H1 (cell line): Measurements from ENCODE around the gene INPP4B. TPM values are rescaled to one million over a fixed set of nuclear protein-coding genes. Genes with fewer than 3 reads are reported as not detected.

ENCODE experiments used
- CTCF ChIA-PET: fragments of 300-600 bp; sonication (Branson Sonifier 250); formaldehyde crosslinking; loops from one replicate; lab custom pipeline; 2021; ENCODE audit not compliant: partially characterized antibody; lab: Charles Lee
- POLR2A ChIA-PET: fragments of 300-600 bp; sonication (Branson Sonifier 250); formaldehyde crosslinking; loops from one replicate; lab custom pipeline; 2021; ENCODE audit warnings: inconsistent platforms; ENCODE audit not compliant: partially characterized antibody; lab: Charles Lee
- DNase-seq, 2 experiments: peaks; one replicate each; pipeline versions ENCODE4 v3.0.0 to v3.0.0-alpha.2; 2010 to 2022; ENCODE audit warnings: low spot score in 2 of 2, low read depth in 1 of 2, mixed read lengths in 1 of 2
- FAIRE-seq: peaks from 2 replicates; lab custom pipeline; 2011; peaks lifted over from hg19 to GRCh38; lab: Jason Lieb, UNC
- H2AFZ ChIP-seq: 2 replicates; pipeline ENCODE4 v1.8.1; 2012; ENCODE audit warnings: low read length, inconsistent platforms
- H2AK5ac ChIP-seq: 2 replicates; pipeline ENCODE4 v1.6.1; 2013; ENCODE audit warnings: low read depth, low read length
- H2BK120ac ChIP-seq: replicated peaks from 2 replicates; pipeline ENCODE3; 2013; ENCODE audit warnings: low read depth, low read length, inconsistent platforms
- H2BK12ac ChIP-seq: 2 replicates; pipeline ENCODE4 v1.6.1; 2013; ENCODE audit warnings: low read depth, low read length
- H2BK15ac ChIP-seq: 2 replicates; pipeline ENCODE4 v1.6.1; 2013; ENCODE audit warnings: low read length
- H2BK20ac ChIP-seq: 2 replicates; pipeline ENCODE4 v1.6.1; 2013; ENCODE audit warnings: low read length
- H2BK5ac ChIP-seq: 2 replicates; pipeline ENCODE4 v1.6.1; 2013; ENCODE audit warnings: low read depth, low read length
- H3K14ac ChIP-seq: 2 replicates; pipeline ENCODE4 v1.6.1; 2013; ENCODE audit warnings: inconsistent platforms; ENCODE audit not compliant: insufficient read length
- H3K18ac ChIP-seq: 2 replicates; pipeline ENCODE4 v1.6.1; 2013; ENCODE audit warnings: low read length; ENCODE audit errors: extremely low read depth
- H3K23ac ChIP-seq: 2 replicates; pipeline ENCODE4 v1.6.1; 2013; ENCODE audit warnings: inconsistent platforms; ENCODE audit not compliant: insufficient read length
- H3K23me2 ChIP-seq: 2 replicates; pipeline ENCODE4 v1.6.1; 2013; ENCODE audit warnings: low read depth, low read length
- H3K27ac ChIP-seq: 2 replicates; pipeline ENCODE4 v1.6.1; 2011; ENCODE audit warnings: low read depth, low read length, inconsistent platforms
- H3K27me3 ChIP-seq, 4 experiments: replicated peaks in 1 of 4; 1 replicate in 1 of 4; 2 replicates in 3 of 4; pipeline versions ENCODE4 v1.6.1 to v1.8.1; 2011 to 2013; ENCODE audit warnings: low read length in 3 of 4, mild to moderate bottlenecking in 3 of 4, inconsistent platforms in 2 of 4, mixed read lengths in 2 of 4, moderate library complexity in 1 of 4; ENCODE audit not compliant: control insufficient read depth in 3 of 4, insufficient read depth in 3 of 4; ENCODE audit errors: extremely low read depth in 1 of 4
- H3K36me3 ChIP-seq, 4 experiments: 2 replicates each; pipeline versions ENCODE4 v1.6.1 to v1.8.1; 2011 to 2013; ENCODE audit warnings: mild to moderate bottlenecking in 4 of 4, low read length in 3 of 4, moderate library complexity in 2 of 4, control low read depth in 1 of 4, inconsistent platforms in 1 of 4; ENCODE audit not compliant: insufficient read depth in 4 of 4, control insufficient read depth in 2 of 4
- H3K4ac ChIP-seq: replicated peaks from 2 replicates; pipeline ENCODE3; 2013; ENCODE audit warnings: low read length, low read depth, mixed read lengths, inconsistent platforms; ENCODE audit not compliant: insufficient read length
- H3K4me1 ChIP-seq, 4 experiments: replicated peaks in 1 of 4; 1 replicate in 1 of 4; 2 replicates in 3 of 4; pipeline versions ENCODE4 v1.6.1 to v1.8.1; 2011 to 2013; ENCODE audit warnings: low read length in 3 of 4, inconsistent platforms in 2 of 4, mixed read lengths in 1 of 4; ENCODE audit not compliant: insufficient read depth in 4 of 4, control insufficient read depth in 3 of 4
- H3K4me2 ChIP-seq, 2 experiments: 2 replicates each; pipeline versions ENCODE4 v1.6.1 to v1.8.1; 2011 to 2013; ENCODE audit warnings: low read depth in 2 of 2, low read length in 2 of 2, control low read depth in 1 of 2, inconsistent platforms in 1 of 2, mild to moderate bottlenecking in 1 of 2; ENCODE audit not compliant: insufficient read depth in 1 of 2
- H3K4me3 ChIP-seq, 4 experiments: fragments of 200-600, 300-600 bp in 1 of 4; sonication (generic), shearing (Covaris generic), sonication (Bioruptor Twin) in 1 of 4; 2 replicates each; pipeline versions ENCODE4 v1.5.1 to v1.8.1; 2011 to 2016; ENCODE audit warnings: low read length in 4 of 4, low read depth in 3 of 4, control low read depth in 2 of 4, inconsistent platforms in 2 of 4, mild to moderate bottlenecking in 2 of 4, mixed read lengths in 1 of 4, moderate library complexity in 1 of 4; ENCODE audit not compliant: insufficient read depth in 2 of 4; ENCODE audit errors: extremely low read depth in 1 of 4
- H3K56ac ChIP-seq: replicated peaks from 2 replicates; pipeline ENCODE3; 2013; ENCODE audit warnings: low read depth, mild to moderate bottlenecking, mixed read lengths, low read length, inconsistent platforms; ENCODE audit not compliant: insufficient read length
- H3K79me1 ChIP-seq: 2 replicates; pipeline ENCODE4 v1.6.1; 2013; ENCODE audit warnings: low read depth, low read length, control low read depth
- H3K79me2 ChIP-seq, 2 experiments: 2 replicates each; pipeline versions ENCODE4 v1.6.1 to v1.8.1; 2012 to 2013; ENCODE audit warnings: low read length in 2 of 2, mild to moderate bottlenecking in 2 of 2, inconsistent platforms in 1 of 2; ENCODE audit not compliant: insufficient read depth in 2 of 2, control insufficient read depth in 1 of 2
- H3K9ac ChIP-seq, 4 experiments: replicated peaks in 1 of 4; 1 replicate in 1 of 4; 2 replicates in 3 of 4; pipeline versions ENCODE4 v1.6.1 to v1.8.1; 2011 to 2013; ENCODE audit warnings: low read depth in 3 of 4, low read length in 3 of 4, control low read depth in 2 of 4, mild to moderate bottlenecking in 2 of 4, moderate library complexity in 2 of 4, inconsistent platforms in 1 of 4; ENCODE audit errors: extremely low read depth in 1 of 4
- H3K9me3 ChIP-seq, 2 experiments: 2 replicates each; pipeline versions ENCODE4 v1.6.1 to v1.8.1; 2012 to 2013; ENCODE audit warnings: mild to moderate bottlenecking in 2 of 2, moderate library complexity in 2 of 2, control low read depth in 1 of 2, inconsistent platforms in 1 of 2, low read depth in 1 of 2, low read length in 1 of 2, mixed read lengths in 1 of 2; ENCODE audit not compliant: insufficient read depth in 2 of 2
- H4K20me1 ChIP-seq, 2 experiments: replicated peaks in 1 of 2; 2 replicates each; pipeline versions ENCODE3 to v1.8.1; 2011 to 2013; ENCODE audit warnings: inconsistent platforms in 2 of 2, low read length in 2 of 2, mild to moderate bottlenecking in 1 of 2; ENCODE audit not compliant: insufficient read depth in 2 of 2, control insufficient read depth in 1 of 2
- H4K5ac ChIP-seq: 2 replicates; pipeline ENCODE4 v1.6.1; 2013; ENCODE audit warnings: low read length, low read depth, mixed read lengths, inconsistent platforms; ENCODE audit not compliant: insufficient read length
- H4K8ac ChIP-seq: 2 replicates; pipeline ENCODE4 v1.8.0; 2013; ENCODE audit warnings: mild to moderate bottlenecking, moderate library complexity, low read length, inconsistent platforms; ENCODE audit not compliant: insufficient read depth; ENCODE audit errors: extremely low read depth
- H4K91ac ChIP-seq: replicated peaks from 2 replicates; pipeline ENCODE3; 2013; ENCODE audit warnings: low read length, mixed read lengths, inconsistent platforms; ENCODE audit not compliant: insufficient read length
- CEBPB ChIP-seq: IDR thresholded peaks from 2 replicates; pipeline ENCODE4 v1.6.1; 2012; ENCODE audit warnings: low read depth, low read length
- FOSL1 ChIP-seq: IDR thresholded peaks from 2 replicates; pipeline ENCODE4 v1.6.1; 2011; ENCODE audit warnings: mild to moderate bottlenecking, low read depth, low read length, moderate library complexity; ENCODE audit not compliant: insufficient read depth
- GABPA ChIP-seq: IDR thresholded peaks from 2 replicates; pipeline ENCODE4 v1.6.1; 2011; ENCODE audit warnings: mild to moderate bottlenecking, low read length, moderate library complexity, borderline replicate concordance; ENCODE audit not compliant: insufficient read depth
- GTF2F1 ChIP-seq: IDR thresholded peaks from 2 replicates; pipeline ENCODE4 v1.6.1; 2012; ENCODE audit warnings: low read depth, low read length, improper control_type of control experiment, borderline replicate concordance
- KDM1A ChIP-seq: fragments of 200-600, 300-600 bp; sonication (generic); IDR thresholded peaks from 2 replicates; pipeline ENCODE4 v1.7.1; 2016; ENCODE audit warnings: mild to moderate bottlenecking, low read length, borderline replicate concordance
- NANOG ChIP-seq: IDR thresholded peaks from 2 replicates; pipeline ENCODE4 v1.6.1; 2011; ENCODE audit warnings: low read length, low read depth, mild to moderate bottlenecking, inconsistent platforms; ENCODE audit not compliant: insufficient read depth, poor library complexity, severe bottlenecking
- POLR2A ChIP-seq, 2 experiments: IDR thresholded peaks; 1 replicate in 1 of 2; 2 replicates in 1 of 2; pipeline ENCODE4 v1.6.1; 2011; ENCODE audit warnings: low read depth in 2 of 2, low read length in 2 of 2, mild to moderate bottlenecking in 2 of 2; ENCODE audit errors: control extremely low read depth in 1 of 2
- SIX5 ChIP-seq: IDR thresholded peaks from 2 replicates; pipeline ENCODE4 v1.6.1; 2011; ENCODE audit warnings: mild to moderate bottlenecking, low read depth, low read length
- SP1 ChIP-seq: IDR thresholded peaks from 2 replicates; pipeline ENCODE4 v1.6.1; 2011; ENCODE audit warnings: low read depth, low read length
- SP2 ChIP-seq: IDR thresholded peaks from 2 replicates; pipeline ENCODE4 v1.6.1; 2012; ENCODE audit warnings: mild to moderate bottlenecking, low read length, inconsistent platforms
- TEAD4 ChIP-seq: IDR thresholded peaks from 2 replicates; pipeline ENCODE4 v1.6.1; 2012; ENCODE audit warnings: low read depth, low read length, inconsistent platforms, mixed read lengths
- YY1 ChIP-seq: IDR thresholded peaks from 2 replicates; pipeline ENCODE4 v1.6.1; 2011; ENCODE audit warnings: low read depth, mild to moderate bottlenecking, low read length
- ZNF274 ChIP-seq: IDR thresholded peaks from 2 replicates; pipeline ENCODE4 v1.7.0; 2012; ENCODE audit warnings: low read length, borderline replicate concordance; ENCODE audit errors: extremely low read depth
- WGBS, 2 experiments: shearing (Covaris generic) in 1 of 2; methylation state at CpG; one replicate each; pipeline versions ENCODE4 v1.1.6 to v1.1.7; 2013 to 2015; ENCODE audit warnings: low lambda C conversion rate in 2 of 2, mixed read lengths in 2 of 2, inconsistent platforms in 1 of 2, low coverage in 1 of 2, missing lambda C conversion rate in 1 of 2; ENCODE audit not compliant: insufficient replicate concordance in 2 of 2, insufficient coverage in 1 of 2, insufficient read length in 1 of 2; ENCODE audit errors: extremely low coverage in 1 of 2, missing lambda C conversion rate in 1 of 2; 5-methylcytosine and 5-hydroxymethylcytosine counted together
- polyA plus RNA-seq, 7 experiments: library from polyadenylated mRNA; depleted of rRNA in 3 of 7; stranded (reverse) in 5 of 7; unstranded in 2 of 7; fragments of >200 nt in 5 of 7; fragments of 200-250 nt in 2 of 7; gene quantifications; 1 replicate in 5 of 7; 2 replicates in 1 of 7; 4 replicates in 1 of 7; pipeline versions ENCODE4 v1.2.1 to v1.2.3, GENCODE V29; 2011 to 2013; ENCODE audit warnings: missing spikeins in 2 of 7, mixed read lengths in 2 of 7
- total RNA-seq: library from RNA; stranded (reverse); fragmentation: NEBNext Ultra II Directional; extraction: Animal tissue kit (Norgen Biotek cat#: 25700); gene quantifications from 2 replicates; pipeline ENCODE4 v1.2.1, GENCODE V29; 2021
- TF ChIP-seq, protein P1 (sequence below): IDR thresholded peaks from 2 replicates; pipeline ENCODE4 v1.6.1; 2012; ENCODE audit warnings: inconsistent platforms
- TF ChIP-seq, protein P2 (sequence below): IDR thresholded peaks from 2 replicates; pipeline ENCODE4 v1.6.1; 2012; ENCODE audit warnings: inconsistent platforms

INPP4B gene
- total and polyA plus RNA-seq, 2 of the 8 experiments (the other 6 are each of a cell fraction or from before 2014, with no cell fraction given), result 0.11 to 0.54 TPM

DNA sequence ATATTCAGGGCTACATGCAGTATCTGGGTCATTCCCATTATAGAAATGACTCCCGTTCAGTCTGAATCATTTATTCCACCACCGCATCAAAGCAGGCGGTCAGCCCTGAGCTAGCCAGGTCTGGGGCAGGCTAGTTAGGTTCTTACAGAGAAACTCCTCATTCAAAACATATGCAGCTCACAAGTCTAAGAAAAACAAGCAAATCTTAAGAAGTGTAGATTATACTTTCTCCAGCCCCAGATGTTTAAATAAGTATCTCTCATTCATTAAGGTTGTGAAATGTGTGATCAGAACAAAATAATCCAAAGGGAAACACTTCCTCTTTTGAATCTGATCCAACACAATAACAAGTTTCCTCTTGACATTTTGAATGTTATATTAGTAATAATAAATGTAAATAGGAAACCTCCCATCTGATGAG lies 441.9 kb downstream of the INPP4B start:
- ChIA-PET CTCF (interaction anchor here (1.4 kb wide), 1 partner anchor 48 kb away, joined by 4 read pairs; no protein-coding TSS in a partner anchor), POLR2A (no interaction called here)
- Histone ChIP-seq H2AFZ (no peak overlapping the region), H4K91ac (no peak overlapping the region), H3K14ac (no peak overlapping the region), H3K23me2 (no peaks in the 10 kb centered on the region), H3K4ac (no peak overlapping the region), H2BK12ac (no peak overlapping the region), H3K56ac (no peak overlapping the region), H3K36me3 (no peaks in the 10 kb centered on the region), H3K9ac (no peak overlapping the region), H3K4me1 (peaks cover 0 to 19% (median 11%) of the 10 kb centered on the region in 4 experiments; a peak in 4 of 7 replicates), H4K20me1 (no peaks in the 10 kb centered on the region), H2BK20ac (no peak overlapping the region), H2BK5ac (no peak overlapping the region), H3K27ac (no peak overlapping the region), H4K8ac (no peak overlapping the region), H3K4me3 (no peak overlapping the region), H2BK15ac (no peak overlapping the region), H3K23ac (no peak overlapping the region), H3K4me2 (no peak overlapping the region), H3K79me1 (no peaks in the 10 kb centered on the region), H2AK5ac (no peak overlapping the region), H3K27me3 (peaks cover 0 to 1% (median 0%) of the 10 kb centered on the region in 4 experiments; a peak in 1 of 7 replicates), H2BK120ac (no peak overlapping the region), H4K5ac (no peak overlapping the region), H3K79me2 (no peaks in the 10 kb centered on the region), H3K18ac (no peak overlapping the region), H3K9me3 (no peaks in the 10 kb centered on the region)
- 93% methylated on average over 3 of the region's 3 CpGs; no CpG with 5 or more reads in 1 of the 2 experiments for WGBS, 2 experiments
- FAIRE-seq, result no peak
- no peak for DNase-seq
- TF ChIP-seq, protein P1, sequence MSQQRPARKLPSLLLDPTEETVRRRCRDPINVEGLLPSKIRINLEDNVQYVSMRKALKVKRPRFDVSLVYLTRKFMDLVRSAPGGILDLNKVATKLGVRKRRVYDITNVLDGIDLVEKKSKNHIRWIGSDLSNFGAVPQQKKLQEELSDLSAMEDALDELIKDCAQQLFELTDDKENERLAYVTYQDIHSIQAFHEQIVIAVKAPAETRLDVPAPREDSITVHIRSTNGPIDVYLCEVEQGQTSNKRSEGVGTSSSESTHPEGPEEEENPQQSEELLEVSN, result no peak
- TF ChIP-seq NANOG (no peak), SIX5 (no peak), YY1 (no peak), CEBPB (no peak), GABPA (no peak), POLR2A (IDR thresholded peaks at IDR 0.05; ENCODE audit: control extremely low read depth in 1 of 2, low read depth in 2 of 2, low read length in 2 of 2) (no peak), FOSL1 (no peak), TEAD4 (no peak), SP1 (no peak), SP2 (no peak), GTF2F1 (no peak), ZNF274 (no peak), KDM1A (no peak)
- TF ChIP-seq, protein P2, sequence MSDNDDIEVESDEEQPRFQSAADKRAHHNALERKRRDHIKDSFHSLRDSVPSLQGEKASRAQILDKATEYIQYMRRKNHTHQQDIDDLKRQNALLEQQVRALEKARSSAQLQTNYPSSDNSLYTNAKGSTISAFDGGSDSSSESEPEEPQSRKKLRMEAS, result no peak
